ENCODE data around the gene IMMP2L.

IMMP2L gene

GRCh38 chr7:111159426-111159825 is 402.9 kb downstream of the IMMP2L start:
- no peak for DNase-seq (ENCODE audit: low read depth)

- no peak for DNase-seq (ENCODE audit: low read depth)
These were observed 411.6 kb downstream of the IMMP2L start for GRCh38 chr7:111150709-111151108.

- no peak for DNase-seq (ENCODE audit: low read depth)
These were observed 414.4 kb downstream of the IMMP2L start for GRCh38 chr7:111147708-111148533.

GRCh38 chr7:111146136-111146535 is 416.2 kb downstream of the IMMP2L start:
- DNase-seq (ENCODE audit: low read depth) = no peak

- DNase-seq (ENCODE audit: low read depth) = no peak
These were observed 416.8 kb downstream of the IMMP2L start for GRCh38 chr7:111145472-111145871.

- no peak for DNase-seq (ENCODE audit: low read depth)
These were observed 422.0 kb downstream of the IMMP2L start for GRCh38 chr7:111140091-111140865.

- no peak for DNase-seq (ENCODE audit: low read depth)
These were observed 423.7 kb downstream of the IMMP2L start for GRCh38 chr7:111138586-111138985.

GRCh38 chr7:111138193-111138569 is 424.1 kb downstream of the IMMP2L start:
- no peak for DNase-seq (ENCODE audit: low read depth)

- no peak for DNase-seq (ENCODE audit: low read depth)
These were observed 424.7 kb downstream of the IMMP2L start for GRCh38 chr7:111137296-111138192.

GRCh38 chr7:111132833-111133232 is 429.5 kb downstream of the IMMP2L start:
- no peak for DNase-seq (ENCODE audit: low read depth)

- no peak for DNase-seq (ENCODE audit: low read depth)
These were observed 432.9 kb downstream of the IMMP2L start for GRCh38 chr7:111129435-111129834.

- DNase-seq (ENCODE audit: low read depth) = no peak
These were observed 435.3 kb downstream of the IMMP2L start for GRCh38 chr7:111126987-111127386.

GRCh38 chr7:111115966-111116365 is 446.3 kb downstream of the IMMP2L start:
- DNase-seq (ENCODE audit: low read depth) = no peak

- no peak for DNase-seq (ENCODE audit: low read depth)
These were observed 448.9 kb downstream of the IMMP2L start for GRCh38 chr7:111113263-111114017.

GRCh38 chr7:111112439-111112838 is 449.9 kb downstream of the IMMP2L start:
- no peak for DNase-seq (ENCODE audit: low read depth)

GRCh38 chr7:111108496-111108895 is 453.8 kb downstream of the IMMP2L start:
- no peak for DNase-seq (ENCODE audit: low read depth)

GRCh38 chr7:111108000-111108399 is 454.3 kb downstream of the IMMP2L start:
- DNase-seq (ENCODE audit: low read depth) = no peak

- DNase-seq (ENCODE audit: low read depth) = no peak
These were observed 454.7 kb downstream of the IMMP2L start for GRCh38 chr7:111107579-111107978.

GRCh38 chr7:111105269-111105668 is 457.0 kb downstream of the IMMP2L start:
- no peak for DNase-seq (ENCODE audit: low read depth)

GRCh38 chr7:111104710-111105109 is 457.6 kb downstream of the IMMP2L start:
- no peak for DNase-seq (ENCODE audit: low read depth)

GRCh38 chr7:111103678-111104274 is 458.5 kb downstream of the IMMP2L start:
- DNase-seq (ENCODE audit: low read depth) = no peak
